Gastrocnemius medialis (tissue), 4 donors: ENCODE measurements around the gene SIRPD. TPM values are rescaled to one million over a fixed set of nuclear protein-coding genes. Genes with fewer than 3 reads are reported as not detected.

Source experiments
- ATAC-seq, 2 donors: fragments of 150-250 bp; one replicate each; pipeline ENCODE4 v1.9.1; 2016
- DNase-seq, 2 donors: peaks; one replicate each; pipeline ENCODE4 v3.0.0-alpha.2; 2019
- H3K27ac ChIP-seq, 4 donors: fragments of 200-600 bp; sonication (generic); 1 replicate in 1 of 4; 2 replicates in 3 of 4; pipeline ENCODE4 v1.5.1; 2016 to 2018; ENCODE audit warnings: mild to moderate bottlenecking in 2 of 4, moderate library complexity in 1 of 4
- H3K27me3 ChIP-seq, 3 donors: fragments of 200-600 bp; sonication (generic) in 2 of 3; 1 replicate in 1 of 3; 2 replicates in 2 of 3; pipeline versions ENCODE4 v1.5.1 to v1.6.0; 2016 to 2019; ENCODE audit warnings: mild to moderate bottlenecking in 1 of 3, moderate library complexity in 1 of 3
- H3K36me3 ChIP-seq, 2 donors: fragments of 200-600 bp; sonication (generic) in 1 of 2; one replicate each; pipeline ENCODE4 v1.5.1; 2017 to 2018
- H3K4me1 ChIP-seq, 2 donors: fragments of 200-600 bp; sonication (generic) in 1 of 2; one replicate each; pipeline ENCODE4 v1.5.1; 2016 to 2017; ENCODE audit warnings: mild to moderate bottlenecking in 2 of 2
- H3K4me3 ChIP-seq, 4 donors: fragments of 200-600 bp; sonication (generic) in 3 of 4; 1 replicate in 1 of 4; 2 replicates in 3 of 4; pipeline ENCODE4 v1.5.1; 2016 to 2019; ENCODE audit warnings: mild to moderate bottlenecking in 2 of 4
- H3K9me3 ChIP-seq, 3 donors: fragments of 200-600 bp; sonication (generic) in 2 of 3; 1 replicate in 1 of 3; 2 replicates in 2 of 3; pipeline ENCODE4 v1.5.1; 2016 to 2019
- POLR2A ChIP-seq, 2 donors: fragments of 450-650 bp; IDR thresholded peaks; one replicate each; pipeline ENCODE4 v1.6.1; 2017; ENCODE audit warnings: antibody characterized with exemption in 2 of 2, mild to moderate bottlenecking in 2 of 2, moderate library complexity in 2 of 2
- in situ Hi-C, 4 donors: fragments of 200-750 bp; cut with MboI; loops; one replicate each; pipeline versions ENCODE4 v1.15.0 to v1.8.0; 2017; ENCODE audit warnings: low sequenced_read_pairs in 4 of 4
- intact Hi-C: fragments of 100-400 bp; cut with DNase I; formaldehyde crosslinking; loops from one replicate; pipeline ENCODE4 v1.15.1; 2023; ENCODE audit warnings: low total_unique reads
- total RNA-seq, 4 donors: library from RNA; depleted of rRNA; stranded (reverse); fragments of >200 nt; gene quantifications; one replicate each; pipeline versions ENCODE4 v1.1.0 to v1.2.3, GENCODE V29; 2016
- TF ChIP-seq, protein P1 (sequence below), 5 experiments: fragments of 450-650 bp in 3 of 5; fragments of 200-600 bp in 2 of 5; sonication (generic) in 2 of 5; IDR thresholded peaks in 4 of 5; conservative IDR thresholded peaks in 1 of 5; 1 replicate in 4 of 5; 2 replicates in 1 of 5; pipeline ENCODE4 v1.5.1; 2016 to 2019; ENCODE audit warnings: antibody characterized with exemption in 5 of 5, mild to moderate bottlenecking in 3 of 5, moderate library complexity in 3 of 5

SIRPD gene
- total RNA-seq, 4 donors from 2014 or later = not detected

GRCh38 chr20:1565461-1565860, 8.0 kb upstream of the SIRPD start:
- Histone ChIP-seq H3K27ac (no peak overlapping the region), H3K9me3 (no peaks in the 10 kb centered on the region), H3K36me3 (no peaks in the 10 kb centered on the region), H3K27me3 (no peaks in the 10 kb centered on the region), H3K4me1 (no peaks in the 10 kb centered on the region), H3K4me3 (no peak overlapping the region)
- DNase-seq (no peak), ATAC-seq (no peak)
- in situ Hi-C loops = loop anchor here in 1 of 4 donors (10.0 kb wide), 1 partner anchor 59 kb away; the partner anchor contains the start of gene SIRPB1
- intact Hi-C loops = no loop called here
- TF ChIP-seq, protein P1, sequence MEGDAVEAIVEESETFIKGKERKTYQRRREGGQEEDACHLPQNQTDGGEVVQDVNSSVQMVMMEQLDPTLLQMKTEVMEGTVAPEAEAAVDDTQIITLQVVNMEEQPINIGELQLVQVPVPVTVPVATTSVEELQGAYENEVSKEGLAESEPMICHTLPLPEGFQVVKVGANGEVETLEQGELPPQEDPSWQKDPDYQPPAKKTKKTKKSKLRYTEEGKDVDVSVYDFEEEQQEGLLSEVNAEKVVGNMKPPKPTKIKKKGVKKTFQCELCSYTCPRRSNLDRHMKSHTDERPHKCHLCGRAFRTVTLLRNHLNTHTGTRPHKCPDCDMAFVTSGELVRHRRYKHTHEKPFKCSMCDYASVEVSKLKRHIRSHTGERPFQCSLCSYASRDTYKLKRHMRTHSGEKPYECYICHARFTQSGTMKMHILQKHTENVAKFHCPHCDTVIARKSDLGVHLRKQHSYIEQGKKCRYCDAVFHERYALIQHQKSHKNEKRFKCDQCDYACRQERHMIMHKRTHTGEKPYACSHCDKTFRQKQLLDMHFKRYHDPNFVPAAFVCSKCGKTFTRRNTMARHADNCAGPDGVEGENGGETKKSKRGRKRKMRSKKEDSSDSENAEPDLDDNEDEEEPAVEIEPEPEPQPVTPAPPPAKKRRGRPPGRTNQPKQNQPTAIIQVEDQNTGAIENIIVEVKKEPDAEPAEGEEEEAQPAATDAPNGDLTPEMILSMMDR (IDR thresholded peaks at IDR 0.05 in 4 of 5, conservative IDR thresholded peaks at IDR 0.05 in 1 of 5) = no peak
- no peak for TF ChIP-seq POLR2A (IDR thresholded peaks at IDR 0.05)

GRCh38 chr20:1563598-1563997, 6.1 kb upstream of the SIRPD start:
- ATAC-seq = no peak
- in situ Hi-C loops = loop anchor here in 1 of 4 donors (10.0 kb wide), 1 partner anchor 61 kb away; the partner anchor contains the start of gene SIRPB1
- DNase-seq = no peak

GRCh38 chr20:1562622-1563021, 5.1 kb upstream of the SIRPD start:
- H3K36me3 ChIP-seq = no peaks in the 10 kb centered on the region
- ATAC-seq = no peak
- no peak overlapping the region for H3K27ac ChIP-seq
- TF ChIP-seq, protein P1 (IDR thresholded peaks at IDR 0.05 in 4 of 5, conservative IDR thresholded peaks at IDR 0.05 in 1 of 5) = no peak
- TF ChIP-seq POLR2A (IDR thresholded peaks at IDR 0.05) = no peak
- no peaks in the 10 kb centered on the region for H3K9me3 ChIP-seq
- H3K4me1 ChIP-seq = no peaks in the 10 kb centered on the region
- no peak overlapping the region for H3K4me3 ChIP-seq
- in situ Hi-C loops (loop anchor here in 1 of 4 donors (10.0 kb wide), 1 partner anchor 62 kb away; the partner anchor contains the start of gene SIRPB1), intact Hi-C loops (no loop called here)
- H3K27me3 ChIP-seq = no peaks in the 10 kb centered on the region
- DNase-seq = no peak

More at GRCh38 chr20:1563598-1563997, 6.1 kb upstream of the SIRPD start:
- H3K27ac ChIP-seq = no peak overlapping the region
- H3K9me3 ChIP-seq = no peaks in the 10 kb centered on the region
- intact Hi-C loops = no loop called here
- TF ChIP-seq POLR2A (IDR thresholded peaks at IDR 0.05) = no peak
- TF ChIP-seq, protein P1 (IDR thresholded peaks at IDR 0.05 in 4 of 5, conservative IDR thresholded peaks at IDR 0.05 in 1 of 5) = no peak
- H3K27me3 ChIP-seq = no peaks in the 10 kb centered on the region
- no peaks in the 10 kb centered on the region for H3K4me1 ChIP-seq
- no peaks in the 10 kb centered on the region for H3K36me3 ChIP-seq
- no peak overlapping the region for H3K4me3 ChIP-seq

GRCh38 chr20:1561350-1561749, 3.8 kb upstream of the SIRPD start:
- no peak overlapping the region for H3K27ac ChIP-seq
- no peaks in the 10 kb centered on the region for H3K27me3 ChIP-seq
- in situ Hi-C loops (loop anchor here in 1 of 4 donors (10.0 kb wide), 1 partner anchor 63 kb away; the partner anchor contains the start of gene SIRPB1), intact Hi-C loops (no loop called here)
- TF ChIP-seq, protein P1 (IDR thresholded peaks at IDR 0.05 in 4 of 5, conservative IDR thresholded peaks at IDR 0.05 in 1 of 5) = no peak
- TF ChIP-seq POLR2A (IDR thresholded peaks at IDR 0.05) = no peak
- no peaks in the 10 kb centered on the region for H3K9me3 ChIP-seq
- DNase-seq (no peak), ATAC-seq (no peak)
- no peaks in the 10 kb centered on the region for H3K36me3 ChIP-seq
- no peak overlapping the region for H3K4me3 ChIP-seq
- H3K4me1 ChIP-seq = no peaks in the 10 kb centered on the region

DNA sequence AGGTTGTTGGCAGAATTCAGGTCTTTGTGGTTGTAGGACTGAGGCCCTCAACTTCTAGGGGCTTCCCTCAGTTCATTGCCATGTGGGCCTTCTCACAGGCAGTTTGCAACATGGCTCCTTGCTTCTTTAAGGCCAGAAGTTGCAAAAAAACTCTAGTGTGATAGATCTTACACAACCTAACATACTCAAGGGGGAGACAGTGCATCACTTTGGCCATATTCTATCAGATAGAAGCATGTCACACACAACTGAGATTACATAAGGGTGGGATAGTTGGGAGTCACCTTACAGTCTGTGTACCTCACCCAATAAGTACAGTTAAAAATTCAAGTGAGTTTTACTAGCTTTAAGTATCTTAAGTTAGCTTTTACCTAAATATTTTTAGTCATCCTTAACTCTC, 1.6 kb downstream of the SIRPD start:
- Histone ChIP-seq H3K9me3 (no peaks in the 10 kb centered on the region), H3K36me3 (no peaks in the 10 kb centered on the region), H3K27ac (no peak overlapping the region), H3K27me3 (no peaks in the 10 kb centered on the region), H3K4me3 (no peak overlapping the region), H3K4me1 (no peaks in the 10 kb centered on the region)
- in situ Hi-C loops (no loop called here), intact Hi-C loops (no loop called here)
- no peak for DNase-seq
- ATAC-seq = no peak
- TF ChIP-seq POLR2A (IDR thresholded peaks at IDR 0.05) = no peak
- TF ChIP-seq, protein P1 (IDR thresholded peaks at IDR 0.05 in 4 of 5, conservative IDR thresholded peaks at IDR 0.05 in 1 of 5) = no peak
